ENCODE measurements around the gene ADGRL4. TPM values are rescaled to one million over a fixed set of nuclear protein-coding genes. Genes with fewer than 3 reads are reported as not detected.

The ADGRL4 gene
- polyA plus RNA-seq, 4 donors, result 19.0 to 28.2 (median 25.6) TPM

DNA sequence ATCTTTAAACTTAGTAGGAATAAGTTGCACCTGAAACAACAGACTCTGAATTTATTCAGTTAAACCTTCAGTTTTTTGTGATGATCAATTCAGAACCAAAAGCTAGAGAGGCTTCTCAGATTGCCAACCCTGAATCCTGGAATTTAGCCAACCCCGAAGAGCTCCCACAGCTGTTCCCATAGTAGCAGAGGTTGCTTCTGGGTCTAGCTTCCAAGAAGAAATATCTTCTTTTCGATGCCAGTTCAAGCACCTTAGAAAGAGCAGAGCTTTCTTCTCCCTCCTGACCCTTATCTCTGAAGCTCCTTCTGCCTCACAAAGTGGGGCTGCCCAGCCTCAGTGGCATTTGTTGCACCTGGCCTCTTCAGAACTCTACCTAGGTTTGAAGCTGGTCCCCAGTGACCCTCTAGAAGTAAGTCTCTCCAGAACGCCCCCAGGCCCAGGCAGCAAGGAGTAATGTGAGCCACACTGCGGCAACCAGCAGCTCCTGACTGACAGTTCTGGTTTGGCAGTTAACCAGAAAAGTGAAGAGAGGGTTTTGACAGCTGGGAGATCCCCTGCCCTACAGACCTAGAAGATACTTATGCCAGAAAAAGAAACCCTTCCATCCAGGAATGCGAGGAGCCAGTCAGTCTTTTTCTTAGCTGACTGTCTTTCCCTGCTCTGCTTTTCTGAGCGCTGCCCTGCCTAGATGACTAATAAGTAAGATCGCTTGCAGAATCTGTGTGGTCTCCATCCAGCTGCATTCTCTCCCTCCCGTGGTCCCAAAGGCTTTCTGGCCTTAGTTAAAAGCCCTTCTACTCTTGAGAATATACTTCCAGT, 165.9 kb downstream of the ADGRL4 start:
- peak in 2 of 4 donors; percentile 33 to 58 for DNase-seq (ENCODE audit: low read depth in 4 of 4, low spot score in 3 of 4)

Data from right renal pelvis (tissue), 4 donors.